GM18519 (cell line): ENCODE measurements around the gene KLHDC7A.
"Not testable (repeated sequence)": the region's sequence is repeated elsewhere in the genome, so short reads cannot be mapped to it uniquely, and the experiment has no call there.

ENCODE experiments used
- ATAC-seq: cut with Tn5 transposase; IDR thresholded peaks from one replicate; pipeline ENCODE4 v1.9.1; 2021; ENCODE audit warnings: mild to moderate bottlenecking, moderate library complexity; ENCODE audit not compliant: unreplicated experiment, low FRiP score

The KLHDC7A gene

GRCh38 chr1:18480315-18481189 lies at the start of gene KLHDC7A:
KLHDC7A (plus strand) TSS chr1:18480930; CDS start chr1:18480982, 52 bp downstream.
- no peak for ATAC-seq

GRCh38 chr1:18434041-18434440 lies 46.7 kb upstream of the KLHDC7A start:
- ATAC-seq, result no peak

GRCh38 chr1:18440385-18441226 lies 40.1 kb upstream of the KLHDC7A start:
- no peak for ATAC-seq

- no peak for ATAC-seq
Observed at GRCh38 chr1:18443587-18444520, 36.9 kb upstream of the KLHDC7A start.

- no peak for ATAC-seq
Observed at GRCh38 chr1:18444563-18444962, 36.2 kb upstream of the KLHDC7A start.

GRCh38 chr1:18446751-18447150 lies 34.0 kb upstream of the KLHDC7A start:
- ATAC-seq, result no peak

- no peak for ATAC-seq
Observed at GRCh38 chr1:18447509-18448220, 33.1 kb upstream of the KLHDC7A start.

GRCh38 chr1:18448889-18449288 lies 31.8 kb upstream of the KLHDC7A start:
- ATAC-seq, result no peak

GRCh38 chr1:18452550-18452949 lies 28.2 kb upstream of the KLHDC7A start:
- ATAC-seq, result no peak

GRCh38 chr1:18458133-18459092 lies 22.3 kb upstream of the KLHDC7A start:
- ATAC-seq, result no peak

GRCh38 chr1:18461656-18462055 lies 19.1 kb upstream of the KLHDC7A start:
- no peak for ATAC-seq

GRCh38 chr1:18462517-18462916 lies 18.2 kb upstream of the KLHDC7A start:
- not testable (repeated sequence) for ATAC-seq

- no peak for ATAC-seq
Observed at GRCh38 chr1:18463063-18463462, 17.7 kb upstream of the KLHDC7A start.

- ATAC-seq, result no peak
Observed at GRCh38 chr1:18463984-18464664, 16.6 kb upstream of the KLHDC7A start.

GRCh38 chr1:18464665-18465050 lies 16.1 kb upstream of the KLHDC7A start:
- ATAC-seq, result no peak

GRCh38 chr1:18466676-18467075 lies 14.1 kb upstream of the KLHDC7A start:
- no peak for ATAC-seq

- no peak for ATAC-seq
Observed at GRCh38 chr1:18468570-18468969, 12.2 kb upstream of the KLHDC7A start.

GRCh38 chr1:18469514-18469913 lies 11.2 kb upstream of the KLHDC7A start:
- ATAC-seq, result no peak
